Raji (cell line): Measurements from ENCODE around the gene ACIN1.

Experiments used
- POLR2A ChIP-seq: IDR thresholded peaks from 2 replicates; pipeline ENCODE4 v1.6.1; 2011; ENCODE audit warnings: low read depth, low read length, control low read depth; ENCODE audit not compliant: insufficient read depth

Gene ACIN1

GRCh38 chr14:23099212-23099861, 4.4 kb upstream of the ACIN1 start:
- no peak for TF ChIP-seq POLR2A

DNA sequence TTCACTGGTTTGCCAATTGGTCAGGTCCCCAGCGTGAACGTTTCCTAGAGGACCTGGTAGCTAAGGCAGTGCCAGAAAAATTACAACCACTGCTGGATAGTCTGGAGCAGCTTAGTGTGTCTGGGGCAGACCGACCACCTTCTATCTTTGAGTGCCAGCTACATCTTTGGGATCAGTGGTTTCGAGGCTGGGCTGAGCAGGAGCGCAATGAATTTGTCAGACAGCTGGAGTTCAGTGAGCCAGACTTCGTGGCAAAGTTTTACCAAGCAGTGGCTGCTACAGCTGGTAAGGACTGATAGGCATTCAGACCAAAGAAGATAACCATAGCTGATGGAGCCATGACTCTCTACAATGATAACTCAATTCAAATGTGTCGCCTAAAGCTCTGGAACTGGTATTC, 2.9 kb upstream of the ACIN1 start:
- no peak for TF ChIP-seq POLR2A

- no peak for TF ChIP-seq POLR2A
These were observed 516 bp upstream of the ACIN1 start, which contains the start of gene C14orf119 for GRCh38 chr14:23095196-23096108. Gene C14orf119, plus strand, starts transcription at chr14:23095505. Its CDS starts 2,154 bp downstream, at chr14:23097659.

DNA sequence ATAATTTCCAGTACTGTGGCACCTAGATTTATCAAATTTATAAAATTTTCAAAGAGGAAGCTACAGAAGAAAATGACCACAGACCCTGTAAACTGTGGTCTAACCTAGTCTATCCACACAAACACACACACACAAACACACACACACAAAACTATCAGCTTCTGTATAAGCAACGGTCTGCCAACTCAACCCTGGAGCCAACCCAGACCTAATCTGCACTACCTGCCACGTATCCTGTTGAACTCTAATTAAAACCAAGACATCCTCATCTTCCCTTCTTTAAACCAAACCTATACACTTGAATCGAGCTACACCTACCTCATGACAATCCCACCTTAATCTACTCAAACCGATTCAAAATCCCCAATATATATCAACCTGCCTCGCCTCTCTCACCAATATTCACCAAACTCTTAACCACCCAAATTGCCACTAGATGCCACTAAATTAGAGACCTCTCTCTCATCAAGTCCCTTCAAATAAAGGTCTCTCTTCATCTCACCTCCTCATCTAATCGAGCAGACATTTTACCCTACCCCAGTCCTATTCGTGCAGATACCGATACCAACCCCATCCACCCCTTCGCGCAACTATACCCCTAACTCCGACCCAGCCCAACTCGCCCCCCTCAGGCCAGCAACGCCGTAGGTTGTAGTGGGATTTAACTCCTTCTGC, 808 bp downstream of the ACIN1 start:
- TF ChIP-seq POLR2A = no peak

DNA sequence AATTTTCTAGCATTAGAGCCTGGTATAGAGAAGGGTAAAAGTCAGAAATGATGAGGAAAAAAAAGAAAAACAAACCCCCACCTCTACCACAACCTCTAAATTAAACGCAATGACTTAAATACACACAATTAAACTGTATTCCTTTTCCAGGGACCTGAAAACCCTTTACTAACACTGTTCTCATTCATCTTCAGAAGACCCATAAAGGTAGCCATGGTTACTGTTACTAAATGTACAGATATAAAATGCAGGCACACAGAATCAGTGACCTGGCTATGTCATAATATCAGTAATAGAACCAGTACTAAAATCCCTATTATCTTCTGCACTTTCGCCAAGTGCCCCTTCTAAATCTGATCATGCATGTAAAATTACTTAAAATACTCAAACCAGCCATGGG, 1.4 kb downstream of the ACIN1 start:
- TF ChIP-seq POLR2A = no peak

GRCh38 chr14:23093104-23093503, 1.8 kb downstream of the ACIN1 start:
- no peak for TF ChIP-seq POLR2A

DNA sequence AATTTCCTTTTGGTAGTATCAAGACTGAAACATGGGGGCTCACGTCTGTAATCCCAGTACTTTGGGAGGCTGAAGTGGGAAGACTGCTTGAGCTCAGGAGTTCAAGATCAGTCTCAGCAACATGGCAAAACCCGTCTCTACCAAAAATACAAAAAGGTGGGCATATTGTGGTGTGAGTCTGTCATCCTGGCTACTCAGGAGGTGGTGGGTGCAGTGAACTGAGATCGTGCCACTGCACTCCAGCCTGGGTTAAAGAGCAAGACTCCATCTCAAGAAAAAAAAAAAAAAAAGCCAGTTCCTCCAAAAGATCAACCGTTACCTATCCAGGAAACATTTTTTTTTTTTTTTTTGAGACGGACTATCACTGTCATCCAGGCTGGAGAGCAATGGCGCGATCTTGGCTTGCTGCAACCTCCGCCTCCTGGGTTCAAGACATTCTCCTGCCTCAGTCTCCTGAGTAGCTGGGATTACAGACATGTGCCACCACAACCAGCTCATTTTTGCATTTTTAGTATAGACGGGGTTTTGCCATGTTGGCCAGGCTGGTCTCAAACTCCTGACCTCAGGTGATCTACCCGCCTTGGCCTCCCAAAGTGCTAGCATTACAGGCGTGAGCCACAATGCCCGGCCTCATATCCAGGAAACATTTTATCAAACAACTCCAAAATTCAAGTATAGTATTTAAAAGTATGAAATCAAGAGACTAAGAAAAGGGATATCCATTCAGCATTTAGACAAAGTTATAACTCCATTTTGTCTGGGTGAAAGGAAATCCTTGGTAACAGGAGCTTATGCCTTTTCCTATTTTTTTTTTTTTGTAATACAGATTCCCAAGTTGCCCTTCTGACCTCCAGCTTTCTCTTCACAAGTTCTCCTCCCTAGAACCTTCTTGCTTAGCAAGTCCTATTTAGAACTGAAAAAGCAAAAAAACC, 3.4 kb downstream of the ACIN1 start:
- TF ChIP-seq POLR2A = no peak

GRCh38 chr14:23090254-23090636, 4.7 kb downstream of the ACIN1 start:
- no peak for TF ChIP-seq POLR2A

DNA sequence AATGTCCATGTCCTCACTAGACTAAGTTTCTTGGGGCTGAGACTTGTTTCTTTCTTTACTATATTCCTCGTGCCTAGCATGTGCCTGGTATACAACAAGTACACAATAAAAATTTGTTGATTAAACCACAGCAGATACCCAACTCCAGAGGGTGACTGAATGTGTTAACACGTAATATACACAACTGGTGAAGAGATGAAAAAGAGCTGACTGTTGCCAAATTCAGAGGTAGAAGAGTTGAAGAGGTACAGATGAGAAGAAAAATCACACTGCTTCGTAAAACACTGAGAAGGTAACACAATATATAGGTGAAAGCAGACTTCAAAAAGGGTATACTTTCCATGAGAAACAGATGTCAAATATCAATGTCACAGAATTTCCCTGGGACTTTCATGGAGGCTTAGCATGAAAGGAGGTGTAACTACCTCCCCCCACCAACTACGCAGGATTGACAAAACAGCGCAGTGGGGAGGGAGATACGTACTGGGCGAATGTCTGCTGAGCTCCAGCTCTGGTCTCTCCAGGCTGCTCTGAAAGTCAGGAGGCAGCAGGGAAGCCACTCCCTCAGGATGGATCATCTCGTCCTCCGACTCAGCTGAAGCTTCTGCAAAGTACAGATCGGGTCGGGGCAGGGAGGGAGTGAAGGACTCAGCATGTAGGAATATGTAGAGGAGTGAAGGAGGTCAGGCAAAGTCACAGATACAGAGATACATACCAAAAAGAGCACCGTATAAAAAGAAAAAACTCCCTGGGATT, 5.3 kb downstream of the ACIN1 start:
- TF ChIP-seq POLR2A = no peak

- no peak for TF ChIP-seq POLR2A
These were observed 8.4 kb downstream of the ACIN1 start for GRCh38 chr14:23086565-23086964.

- no peak for TF ChIP-seq POLR2A
These were observed 9.5 kb downstream of the ACIN1 start for GRCh38 chr14:23085458-23085857.

- TF ChIP-seq POLR2A = no peak
These were observed 14.5 kb downstream of the ACIN1 start for GRCh38 chr14:23080474-23080873.

DNA sequence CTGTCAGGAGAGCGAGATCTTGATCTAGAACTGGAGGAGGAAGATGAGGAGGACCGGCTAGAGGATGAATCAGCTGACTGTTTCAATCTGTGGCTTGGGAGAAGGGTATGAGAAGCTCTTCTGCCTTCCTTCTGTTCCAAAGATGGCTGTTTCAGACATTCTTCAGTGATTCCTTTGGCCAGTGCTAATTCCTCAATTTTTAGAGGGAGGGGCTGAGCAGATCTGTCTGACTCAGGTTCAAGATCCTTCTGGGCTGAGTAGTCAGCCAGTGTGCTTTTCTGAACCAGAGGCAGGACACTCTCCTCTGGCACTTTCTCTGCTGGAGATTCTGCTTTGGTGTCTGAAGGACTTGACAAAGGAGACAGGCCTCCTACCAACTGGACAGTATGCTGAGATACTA, 15.2 kb downstream of the ACIN1 start:
- no peak for TF ChIP-seq POLR2A

DNA sequence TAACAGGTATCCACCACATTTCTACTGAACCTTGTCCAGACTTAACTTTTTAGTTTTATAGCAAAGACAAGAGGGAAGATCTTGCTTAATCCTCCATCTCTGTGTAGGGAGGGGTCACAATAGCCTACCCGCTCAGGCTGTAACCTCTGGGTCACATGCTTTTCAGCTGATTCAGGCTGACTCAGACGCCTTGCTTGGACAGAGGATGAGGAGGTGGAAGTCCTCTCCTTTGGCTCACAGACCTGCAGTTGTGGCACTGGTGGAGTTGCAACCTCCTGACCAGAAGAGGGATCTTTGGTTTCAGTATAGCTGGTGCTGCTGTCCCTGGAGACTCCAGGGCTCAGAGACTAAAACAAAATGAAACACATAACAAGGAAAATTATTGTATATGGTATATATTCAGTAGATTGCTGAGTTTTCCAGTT, 16.2 kb downstream of the ACIN1 start:
- no peak for TF ChIP-seq POLR2A
